B cell (primary cell): ENCODE results near the gene CYTH4. TPM values are rescaled to one million over a fixed set of nuclear protein-coding genes. Genes with fewer than 3 reads are reported as not detected.

Experiments used
- ATAC-seq: fragments of 200-7000 bp; cut with Tn5 transposase; one replicate; pipeline ENCODE4 v1.10.0; 2021; ENCODE audit warnings: low read depth, mild to moderate bottlenecking, moderate number of reproducible peaks, moderate library complexity
- CTCF ChIA-PET: fragments of 350-600 bp; sonication (Branson Sonifier 250); formaldehyde crosslinking; loops from one replicate; lab custom pipeline; 2021; ENCODE audit warnings: antibody characterized with exemption, inconsistent platforms; lab: Charles Lee
- POLR2A ChIA-PET: fragments of 350-600 bp; sonication (Branson Sonifier 250); formaldehyde crosslinking; loops from one replicate; lab custom pipeline; 2021; ENCODE audit warnings: antibody characterized with exemption; lab: Charles Lee
- DNase-seq: peaks from one replicate; pipeline ENCODE4 v3.0.0; 2013
- H2AFZ ChIP-seq: 2 replicates; pipeline ENCODE4 v1.6.1; 2012; ENCODE audit warnings: mild to moderate bottlenecking, low read depth, low read length; ENCODE audit not compliant: insufficient read depth, poor library complexity, severe bottlenecking
- H3K27ac ChIP-seq, 2 donors: 1 replicate in 1 of 2; 2 replicates in 1 of 2; pipeline ENCODE4 v1.5.1; 2012 to 2013; ENCODE audit warnings: low read length in 2 of 2, mild to moderate bottlenecking in 2 of 2, moderate library complexity in 1 of 2
- H3K27me3 ChIP-seq, 4 experiments: fragments of 200-600 bp in 1 of 4; sonication (generic) in 1 of 4; replicated peaks in 1 of 4; 1 replicate in 2 of 4; 2 replicates in 2 of 4; pipeline versions ENCODE4 v1.6.1 to v1.7.0; 2013 to 2016; ENCODE audit warnings: low read length in 3 of 4, mild to moderate bottlenecking in 2 of 4, mixed read lengths in 1 of 4, moderate library complexity in 1 of 4; ENCODE audit not compliant: insufficient read depth in 4 of 4, control insufficient read depth in 3 of 4; ENCODE audit errors: control extremely low read depth in 1 of 4
- H3K36me3 ChIP-seq, 2 experiments: replicated peaks in 1 of 2; 1 replicate in 1 of 2; 2 replicates in 1 of 2; pipeline versions ENCODE4 v1.6.1 to v1.7.1; 2013; ENCODE audit warnings: low read length in 1 of 2; ENCODE audit not compliant: insufficient read depth in 2 of 2, control insufficient read depth in 1 of 2; ENCODE audit errors: control extremely low read depth in 1 of 2, extremely low read depth in 1 of 2
- H3K4me1 ChIP-seq, 2 donors: fragments of 200-600 bp in 1 of 2; sonication (generic) in 1 of 2; 1 replicate in 1 of 2; 2 replicates in 1 of 2; pipeline versions ENCODE4 v1.5.1 to v1.6.1; 2013 to 2017; ENCODE audit warnings: low read length in 2 of 2; ENCODE audit not compliant: control insufficient read depth in 2 of 2, insufficient read depth in 2 of 2
- H3K4me2 ChIP-seq: replicated peaks from 2 replicates; pipeline ENCODE3; 2012; ENCODE audit warnings: mild to moderate bottlenecking, low read depth, low read length; ENCODE audit not compliant: poor library complexity, severe bottlenecking
- H3K4me3 ChIP-seq, 5 experiments: fragments of 200-600 bp in 1 of 5; sonication (generic) in 1 of 5; 1 replicate in 3 of 5; 2 replicates in 2 of 5; pipeline versions ENCODE4 v1.5.1 to v1.7.0; 2011 to 2016; ENCODE audit warnings: low read length in 4 of 5, mild to moderate bottlenecking in 4 of 5, low read depth in 2 of 5, control low read depth in 1 of 5, moderate library complexity in 1 of 5; ENCODE audit not compliant: insufficient read depth in 1 of 5; ENCODE audit errors: control extremely low read depth in 1 of 5, extremely low read depth in 1 of 5
- H3K79me2 ChIP-seq: fragments of 200-600 bp; sonication (generic); one replicate; pipeline ENCODE4 v1.6.0; 2016; ENCODE audit warnings: low read length; ENCODE audit not compliant: control insufficient read depth, insufficient read depth
- H3K9ac ChIP-seq: fragments of 200-600 bp; sonication (generic); 2 replicates; pipeline ENCODE4 v1.6.1; 2017; ENCODE audit warnings: mild to moderate bottlenecking, low read length, moderate library complexity
- H3K9me3 ChIP-seq, 3 donors: one replicate each; pipeline versions ENCODE4 v1.6.1 to v1.7.1; 2013; ENCODE audit warnings: low read length in 2 of 3; ENCODE audit not compliant: control insufficient read depth in 2 of 3, insufficient read depth in 1 of 3; ENCODE audit errors: control extremely low read depth in 1 of 3
- H4K20me1 ChIP-seq: 2 replicates; pipeline ENCODE4 v1.6.0; 2012; ENCODE audit warnings: mild to moderate bottlenecking, low read length; ENCODE audit not compliant: insufficient read depth, control insufficient read depth, poor library complexity, severe bottlenecking
- H3K27ac Mint-ChIP-seq: one replicate; pipeline ENCODE4 v1.8.0; 2021; ENCODE audit warnings: mixed read lengths
- H3K27me3 Mint-ChIP-seq: one replicate; pipeline ENCODE4 v1.8.0; 2021; ENCODE audit warnings: mixed read lengths
- H3K4me1 Mint-ChIP-seq: one replicate; pipeline ENCODE4 v1.8.0; 2021; ENCODE audit warnings: mixed read lengths
- H3K4me3 Mint-ChIP-seq: one replicate; pipeline ENCODE4 v1.8.0; 2021; ENCODE audit warnings: mixed read lengths
- H3K9me3 Mint-ChIP-seq: one replicate; pipeline ENCODE4 v1.8.0; 2022; ENCODE audit warnings: mixed read lengths; ENCODE audit not compliant: insufficient read depth
- EZH2 ChIP-seq: IDR thresholded peaks from 2 replicates; pipeline ENCODE4 v1.6.1; 2012; ENCODE audit warnings: borderline replicate concordance, low read depth, mild to moderate bottlenecking, moderate library complexity, low read length; ENCODE audit not compliant: insufficient read depth, poor library complexity, severe bottlenecking
- WGBS: methylation state at CpG from one replicate; pipeline ENCODE4 v1.1.5; 2013; ENCODE audit warnings: missing lambda C conversion rate; ENCODE audit not compliant: insufficient coverage; 5-methylcytosine and 5-hydroxymethylcytosine counted together
- intact Hi-C: fragments of 100-400 bp; cut with micrococcal nuclease; formaldehyde crosslinking; loops from one replicate; pipeline ENCODE4 v1.10.0; 2022
- polyA plus RNA-seq: library from polyadenylated mRNA; depleted of rRNA; stranded (reverse); fragments of >200 nt; gene quantifications from 2 replicates; pipeline ENCODE4 v1.2.3, GENCODE V29; 2012
- total RNA-seq, 2 donors: library from RNA; stranded (reverse); fragments of 120-200 nt in 1 of 2; gene quantifications; 1 replicate in 1 of 2; 2 replicates in 1 of 2; pipeline versions ENCODE4 v1.2.3 to v1.2.4, GENCODE V29; 2013 to 2022
- TF ChIP-seq, protein P1 (sequence below): fragments of 200-600 bp; IDR thresholded peaks from one replicate; pipeline ENCODE4 v1.8.0; 2022; ENCODE audit warnings: antibody characterized with exemption, mild to moderate bottlenecking

CYTH4 gene
- total and polyA plus RNA-seq, 2 donors (not counting 1 experiment from before 2014, with no cell fraction given): 98.0 to 154 TPM

DNA sequence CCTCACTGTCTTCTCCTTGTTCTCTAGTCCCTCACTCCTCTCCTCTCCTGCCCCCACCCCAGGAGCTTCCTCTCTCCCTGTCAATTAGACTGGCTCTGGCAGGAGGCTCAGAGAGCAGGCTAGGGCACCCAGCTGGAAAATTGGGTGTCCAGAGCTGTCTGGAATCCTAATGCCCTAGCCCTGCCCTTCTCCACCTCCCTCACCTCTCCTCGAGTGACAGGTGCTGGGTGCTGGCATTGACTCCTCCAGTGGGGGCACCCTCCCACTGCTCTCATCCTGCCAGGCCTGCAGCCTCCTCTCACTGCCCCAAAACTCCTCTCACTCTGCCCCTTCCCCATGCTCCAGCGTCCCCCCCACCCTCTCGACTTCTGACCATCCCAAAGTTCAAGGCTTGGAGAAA lies 68.9 kb downstream of the CYTH4 start:
- H3K9ac ChIP-seq: no peak overlapping the region
- no peaks in the 10 kb centered on the region for H3K79me2 ChIP-seq
- no peaks in the 10 kb centered on the region for H3K27me3 ChIP-seq
- H3K9me3 ChIP-seq: no peaks in the 10 kb centered on the region
- Mint-ChIP-seq H3K4me1 (no peaks in the 10 kb centered on the region), H3K9me3 (no peaks in the 10 kb centered on the region), H3K27ac (no peak overlapping the region), H3K27me3 (peaks cover 4% of the 10 kb centered on the region), H3K4me3 (no peak overlapping the region)
- H4K20me1 ChIP-seq: no peaks in the 10 kb centered on the region
- intact Hi-C loops: no loop called here
- no peaks in the 10 kb centered on the region for H3K4me1 ChIP-seq
- no peak overlapping the region for H3K4me3 ChIP-seq
- H3K27ac ChIP-seq: no peak overlapping the region
- no peak for TF ChIP-seq EZH2
- DNase-seq (no peak), ATAC-seq (no peak)
- no peak overlapping the region for H3K4me2 ChIP-seq
- 88% methylated on average over 3 of the region's 3 CpGs for WGBS
- no peaks in the 10 kb centered on the region for H3K36me3 ChIP-seq
- no peak overlapping the region for H2AFZ ChIP-seq
- ChIA-PET CTCF (no interaction called here), POLR2A (no interaction called here)

- POLR2A ChIA-PET: no interaction called here
- DNase-seq (no peak), ATAC-seq (no peak)
- H3K4me3 ChIP-seq: no peak overlapping the region
- Mint-ChIP-seq H3K4me1 (no peaks in the 10 kb centered on the region), H3K4me3 (no peak overlapping the region), H3K27ac (no peak overlapping the region), H3K27me3 (peaks cover 4% of the 10 kb centered on the region), H3K9me3 (no peaks in the 10 kb centered on the region)
- H2AFZ ChIP-seq: no peak overlapping the region
- no peak overlapping the region for H3K27ac ChIP-seq
- H3K9ac ChIP-seq: no peak overlapping the region
- no peaks in the 10 kb centered on the region for H3K36me3 ChIP-seq
- peaks cover 0 to 3% (median 0%) of the 10 kb centered on the region in 4 experiments for H3K27me3 ChIP-seq
- 91% methylated on average over 7 of the region's 7 CpGs for WGBS
- intact Hi-C loops: no loop called here
- H3K79me2 ChIP-seq: no peaks in the 10 kb centered on the region
- H3K4me2 ChIP-seq: no peak overlapping the region
- CTCF ChIA-PET: no interaction called here
- TF ChIP-seq, protein P1, sequence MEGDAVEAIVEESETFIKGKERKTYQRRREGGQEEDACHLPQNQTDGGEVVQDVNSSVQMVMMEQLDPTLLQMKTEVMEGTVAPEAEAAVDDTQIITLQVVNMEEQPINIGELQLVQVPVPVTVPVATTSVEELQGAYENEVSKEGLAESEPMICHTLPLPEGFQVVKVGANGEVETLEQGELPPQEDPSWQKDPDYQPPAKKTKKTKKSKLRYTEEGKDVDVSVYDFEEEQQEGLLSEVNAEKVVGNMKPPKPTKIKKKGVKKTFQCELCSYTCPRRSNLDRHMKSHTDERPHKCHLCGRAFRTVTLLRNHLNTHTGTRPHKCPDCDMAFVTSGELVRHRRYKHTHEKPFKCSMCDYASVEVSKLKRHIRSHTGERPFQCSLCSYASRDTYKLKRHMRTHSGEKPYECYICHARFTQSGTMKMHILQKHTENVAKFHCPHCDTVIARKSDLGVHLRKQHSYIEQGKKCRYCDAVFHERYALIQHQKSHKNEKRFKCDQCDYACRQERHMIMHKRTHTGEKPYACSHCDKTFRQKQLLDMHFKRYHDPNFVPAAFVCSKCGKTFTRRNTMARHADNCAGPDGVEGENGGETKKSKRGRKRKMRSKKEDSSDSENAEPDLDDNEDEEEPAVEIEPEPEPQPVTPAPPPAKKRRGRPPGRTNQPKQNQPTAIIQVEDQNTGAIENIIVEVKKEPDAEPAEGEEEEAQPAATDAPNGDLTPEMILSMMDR: no peak
- TF ChIP-seq EZH2: no peak
- no peaks in the 10 kb centered on the region for H3K4me1 ChIP-seq
- peaks cover 0 to 3% (median 0%) of the 10 kb centered on the region in 3 donors for H3K9me3 ChIP-seq
- H4K20me1 ChIP-seq: no peaks in the 10 kb centered on the region
Measured at GRCh38 chr22:37352481-37352880, 70.2 kb downstream of the CYTH4 start.
